GM18508 (cell line): Measurements from ENCODE around the gene SRSF5.
"Not testable (repeated sequence)": the region's sequence is repeated elsewhere in the genome, so short reads cannot be mapped to it uniquely, and the experiment has no call there.

Experiments used
- ATAC-seq: cut with Tn5 transposase; IDR thresholded peaks from one replicate; pipeline ENCODE4 v1.9.1; 2021; ENCODE audit warnings: moderate number of reproducible peaks; ENCODE audit not compliant: insufficient read depth, unreplicated experiment

Gene SRSF5

GRCh38 chr14:69766984-69767368 lies at the start of gene SRSF5:
Gene SRSF5 (plus strand): TSS chr14:69767142. CDS start chr14:69768157, 1,015 bp downstream.
- peak; percentile 65 for ATAC-seq

DNA sequence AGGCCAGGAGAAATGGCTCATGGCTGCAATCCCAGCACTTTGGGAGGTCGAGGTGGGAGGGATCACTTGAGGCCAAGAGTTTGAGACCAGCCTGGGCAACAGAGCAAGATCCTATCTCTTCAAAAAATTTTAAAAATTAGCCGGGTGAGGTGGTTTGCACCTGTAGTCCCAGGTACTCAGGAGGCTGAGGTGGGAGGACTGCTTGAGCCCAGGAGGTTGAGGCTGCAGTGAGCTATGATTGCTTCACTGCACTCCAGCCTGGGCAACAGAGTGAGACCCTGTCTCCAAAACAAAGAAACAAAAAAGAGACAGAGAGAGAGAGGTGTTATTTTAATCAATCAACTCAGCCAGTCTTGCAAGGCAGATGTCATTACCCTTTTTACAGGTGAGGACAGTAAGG lies 48.3 kb upstream of the SRSF5 start:
- ATAC-seq = not testable (repeated sequence)

DNA sequence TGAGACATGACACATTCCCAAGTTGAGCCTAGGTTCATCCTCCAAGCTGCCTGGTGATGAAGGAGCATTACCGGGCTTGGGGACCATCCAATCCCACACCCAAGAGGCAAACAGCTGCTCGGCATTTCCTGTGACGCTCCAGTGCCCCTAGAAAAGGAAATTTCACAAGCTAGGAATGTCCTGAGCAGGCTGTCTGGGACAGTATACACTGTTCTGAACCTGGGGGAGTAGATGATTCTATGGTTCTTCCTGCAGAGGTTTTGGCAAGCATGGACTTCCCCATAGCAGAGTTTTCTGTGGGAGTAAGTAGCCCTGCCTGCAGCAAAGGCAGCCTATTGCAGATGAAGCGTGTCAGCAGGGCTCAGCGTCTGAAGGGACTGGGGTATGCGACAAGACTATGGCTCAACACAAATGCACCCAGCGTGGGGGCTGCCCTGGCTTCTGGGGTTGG lies 47.4 kb upstream of the SRSF5 start:
- no peak for ATAC-seq

- no peak for ATAC-seq
Observed at GRCh38 chr14:69720912-69721311, 46.0 kb upstream of the SRSF5 start.

DNA sequence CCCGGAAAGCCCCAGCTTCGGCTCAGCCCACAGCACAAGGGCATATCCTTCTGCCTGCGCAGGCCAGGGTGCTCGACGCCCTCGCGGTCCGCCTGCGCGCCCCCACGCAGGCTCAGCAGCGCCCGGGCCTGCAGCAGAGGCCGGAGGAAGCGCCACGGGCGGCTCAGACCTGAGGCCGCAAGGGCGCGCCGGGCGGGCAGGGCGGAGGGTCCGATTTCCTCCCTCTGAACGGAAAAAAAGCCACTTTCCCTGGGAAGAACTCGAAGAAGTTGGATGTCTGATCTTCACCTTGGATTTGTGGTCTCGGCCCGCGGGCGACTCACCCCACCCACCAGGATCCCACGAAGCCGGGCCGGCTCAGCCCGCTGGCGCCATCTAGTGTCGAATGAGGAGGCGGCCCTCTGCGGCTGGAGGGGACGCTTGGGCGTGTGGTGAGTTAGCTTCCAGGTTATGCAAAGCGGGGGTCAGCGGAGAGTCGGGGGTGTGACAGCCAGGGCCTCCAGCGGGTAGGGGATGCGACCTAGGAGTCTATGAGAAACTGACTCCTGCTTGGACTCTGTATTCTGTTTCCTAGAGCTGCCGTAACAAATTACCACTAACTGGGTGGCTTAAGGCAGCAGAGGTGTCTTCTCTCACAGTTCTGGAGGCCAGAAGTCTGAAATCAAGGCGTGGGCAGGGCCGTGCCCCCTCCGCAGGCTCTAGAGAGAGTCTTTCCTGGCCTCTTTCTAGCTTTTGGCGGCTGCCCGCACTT lies 40.0 kb upstream of the SRSF5 start:
- no peak for ATAC-seq

DNA sequence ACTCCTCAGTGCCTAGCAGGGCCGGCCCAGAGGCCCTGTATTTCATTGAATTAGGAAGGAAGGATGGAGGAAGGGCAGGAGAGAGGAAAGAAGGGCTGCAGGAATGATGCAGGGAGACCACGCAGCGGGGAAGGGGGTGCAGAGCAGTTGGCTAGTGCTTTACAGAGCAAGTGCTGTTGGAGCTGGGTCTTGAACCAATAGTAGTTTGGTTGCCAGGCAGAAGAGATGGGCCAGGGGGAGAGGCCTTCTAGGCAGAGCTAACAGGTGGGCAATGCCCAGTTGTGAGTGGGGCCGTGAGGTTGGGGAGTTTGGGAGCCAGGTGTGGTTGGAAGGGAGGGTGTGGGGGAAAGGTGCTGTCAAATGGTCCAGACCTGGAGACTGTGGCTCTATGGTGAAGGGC lies 39.1 kb upstream of the SRSF5 start:
- no peak for ATAC-seq

DNA sequence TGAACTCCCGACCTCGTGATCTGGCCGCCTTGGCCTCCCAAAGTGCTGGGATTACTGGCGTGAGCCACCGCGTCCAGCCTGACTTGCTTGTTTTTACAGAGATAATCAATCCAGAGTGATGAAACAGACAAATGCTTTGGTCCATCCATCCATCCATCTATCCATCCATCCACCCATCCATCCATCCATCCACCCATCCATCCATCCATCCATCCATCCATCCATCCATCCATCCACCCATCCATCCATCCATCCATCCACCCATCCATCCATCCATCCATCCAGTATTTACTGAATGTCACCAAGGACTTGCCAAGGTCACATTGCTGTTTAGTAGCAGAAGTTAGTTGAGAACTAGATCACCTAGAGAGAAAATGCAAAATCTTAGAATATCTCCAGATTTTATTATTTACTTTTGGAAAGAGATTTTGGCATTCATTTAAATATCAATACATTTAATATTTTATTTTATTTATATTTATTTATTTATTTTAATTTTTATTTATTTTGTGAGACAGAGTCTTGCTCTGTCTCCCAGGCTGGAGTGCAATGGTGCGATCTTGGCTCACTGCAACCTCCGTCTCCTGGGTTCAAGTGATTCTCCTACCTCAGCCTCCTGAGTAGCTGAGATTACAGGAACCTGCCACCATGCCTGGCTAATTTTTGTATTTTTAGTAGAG lies 34.9 kb upstream of the SRSF5 start:
- not testable (repeated sequence) for ATAC-seq

GRCh38 chr14:69736405-69736804 lies 30.5 kb upstream of the SRSF5 start:
- ATAC-seq = not testable (repeated sequence)

DNA sequence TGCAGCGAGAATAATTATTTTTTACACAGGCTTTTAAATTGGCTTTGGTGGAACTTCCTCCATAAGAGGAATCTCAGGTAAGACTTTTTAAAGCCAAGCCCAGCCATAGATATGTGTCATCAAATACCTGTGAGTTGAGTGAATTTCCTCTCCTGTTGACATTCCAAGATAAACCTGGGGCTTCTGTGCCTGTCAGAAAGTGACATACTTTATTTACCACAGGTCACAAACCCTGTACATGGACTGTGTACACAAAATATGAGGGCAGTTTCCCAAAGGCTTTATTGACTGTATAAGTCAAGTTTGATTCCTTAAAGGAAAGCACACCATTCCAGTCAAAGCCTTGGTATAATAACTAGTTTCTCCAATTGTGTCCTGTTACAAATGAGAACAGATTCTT lies 25.9 kb upstream of the SRSF5 start:
- no peak for ATAC-seq

DNA sequence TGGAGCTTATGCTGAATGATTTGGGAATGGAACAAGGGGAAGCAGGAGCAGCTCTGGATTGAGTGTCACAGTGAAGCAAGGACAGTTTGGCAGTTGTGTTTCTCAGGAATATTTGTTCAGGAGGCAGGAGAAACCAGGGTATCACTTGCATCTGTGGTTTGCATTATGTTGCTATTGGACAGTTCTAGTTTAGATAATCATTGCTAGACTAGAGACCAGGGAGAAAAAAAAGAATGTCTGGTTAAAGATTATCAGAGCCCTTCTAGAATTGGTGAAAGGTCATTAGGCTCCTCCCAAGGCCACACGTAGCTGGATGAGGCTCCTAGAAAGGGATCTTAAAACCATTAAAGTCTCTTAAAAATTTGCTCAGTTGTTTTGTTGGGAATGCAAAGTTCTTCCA lies 17.0 kb upstream of the SRSF5 start:
- no peak for ATAC-seq

- no peak for ATAC-seq
Observed at GRCh38 chr14:69750495-69750894, 16.4 kb upstream of the SRSF5 start.

DNA sequence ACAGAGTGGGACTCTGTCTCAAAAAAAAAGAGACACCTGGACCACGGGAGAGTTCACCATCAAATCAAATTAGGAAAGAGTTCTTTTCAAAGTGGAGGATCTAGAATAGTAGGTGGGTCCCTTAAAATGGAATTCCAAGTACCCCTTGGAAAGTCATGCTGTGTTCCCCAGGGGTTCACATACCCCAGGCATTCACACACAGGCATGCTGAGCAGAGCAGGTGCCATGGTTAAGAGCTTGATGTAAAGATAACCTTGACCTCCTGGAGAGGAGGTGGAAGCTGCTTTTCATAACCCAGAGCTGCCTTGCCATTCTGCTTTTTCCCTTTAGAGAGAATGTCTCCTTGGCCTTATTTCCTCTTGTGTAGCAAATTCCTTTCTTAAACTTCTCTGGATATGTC lies 14.2 kb upstream of the SRSF5 start:
- no peak for ATAC-seq

- no peak for ATAC-seq
Observed at GRCh38 chr14:69753860-69754259, 13.1 kb upstream of the SRSF5 start.

DNA sequence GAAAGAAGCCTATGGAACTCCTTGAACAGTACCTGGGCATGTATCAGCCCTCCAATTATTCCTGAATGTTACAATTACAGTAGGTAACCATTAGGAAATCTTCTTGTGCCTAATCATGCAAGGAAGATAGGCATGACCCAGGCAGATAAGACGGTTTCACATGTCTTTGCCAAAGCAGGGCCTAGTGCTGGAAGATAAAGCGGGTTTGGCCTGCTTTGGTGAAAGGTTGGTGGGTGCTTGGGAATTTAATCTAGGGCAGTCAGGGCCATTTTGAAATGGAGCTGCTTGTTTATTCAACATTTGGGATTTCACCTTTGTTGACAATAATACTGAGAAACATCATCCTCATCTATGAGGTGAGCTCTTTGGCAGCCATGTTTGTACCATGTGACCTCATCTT lies 12.5 kb upstream of the SRSF5 start:
- ATAC-seq = no peak

DNA sequence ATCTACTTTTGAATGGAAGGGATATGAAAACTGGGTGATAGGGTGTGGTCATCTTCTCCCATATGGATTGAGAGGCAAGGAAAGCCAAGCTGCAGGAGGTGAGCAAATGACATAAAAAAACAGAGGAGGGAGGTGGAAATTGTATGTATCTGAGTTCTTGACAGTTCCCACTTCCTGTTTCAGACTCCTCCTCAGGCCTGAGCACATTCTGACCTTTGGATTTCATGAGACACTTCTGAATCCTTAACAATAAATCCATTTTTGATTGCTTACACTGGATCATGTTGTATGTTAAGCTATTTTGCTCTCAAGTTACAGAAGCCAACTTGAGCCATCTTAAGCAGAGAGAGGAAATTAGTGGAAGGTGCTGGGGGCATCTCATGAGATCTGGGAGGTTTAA lies 11.6 kb upstream of the SRSF5 start:
- no peak for ATAC-seq

DNA sequence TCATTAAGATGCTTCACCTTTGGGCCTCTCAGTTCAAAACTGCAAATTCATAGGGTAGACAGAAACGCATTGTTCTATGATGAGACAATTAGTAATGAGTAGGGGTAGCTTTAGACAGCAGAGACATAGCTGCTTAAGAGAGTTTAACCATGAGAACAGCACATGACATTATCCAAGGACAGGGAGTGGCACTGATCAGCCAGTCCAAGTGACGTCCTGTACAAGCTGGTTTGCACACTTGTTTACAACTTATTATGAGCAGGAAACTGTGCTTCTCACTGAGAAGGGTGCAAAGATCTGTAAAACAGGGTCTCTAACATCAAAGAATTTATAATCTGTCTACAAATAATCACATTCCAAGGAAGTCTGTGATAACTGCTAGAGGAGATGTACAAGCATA lies 11.2 kb upstream of the SRSF5 start:
- no peak for ATAC-seq

- no peak for ATAC-seq
Observed at GRCh38 chr14:69756298-69756697, 10.6 kb upstream of the SRSF5 start.

GRCh38 chr14:69760810-69761209 lies 6.1 kb upstream of the SRSF5 start:
- ATAC-seq = no peak

- ATAC-seq = no peak
Observed at GRCh38 chr14:69763761-69764510, 3.0 kb upstream of the SRSF5 start.

- peak; percentile 31 for ATAC-seq
Observed at GRCh38 chr14:69767369-69767999, 542 bp downstream of the SRSF5 start.

DNA sequence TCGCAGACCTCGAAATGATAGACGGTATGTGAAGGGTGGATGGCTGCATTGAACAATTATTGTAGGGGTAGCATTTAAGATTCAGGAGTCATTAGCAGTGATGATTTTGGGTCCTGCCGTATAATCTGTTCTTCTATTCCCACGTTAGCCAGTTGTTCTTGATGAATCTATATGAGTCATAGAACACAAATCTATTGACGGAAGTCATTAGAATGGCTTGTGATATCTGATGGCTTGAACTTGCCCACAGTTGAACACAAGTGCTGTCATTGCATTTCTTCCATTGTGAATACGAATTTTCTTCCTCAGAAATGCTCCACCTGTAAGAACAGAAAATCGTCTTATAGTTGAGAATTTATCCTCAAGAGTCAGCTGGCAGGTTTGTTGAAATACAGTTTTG lies 1.9 kb downstream of the SRSF5 start:
- ATAC-seq = no peak
